Activated CD4-positive, alpha-beta memory T cell treated with anti-CD3 and anti-CD28 coated beads, Interleukin-2, amount 10 ng/mL, durations not matched to agents 7 days and 5 days (primary cell): Measurements from ENCODE around the gene DNAH11. TPM values are rescaled to one million over a fixed set of nuclear protein-coding genes. Genes with fewer than 3 reads are reported as not detected.

Experiments
- CTCF ChIA-PET: fragments of 350-600 bp; sonication (Branson Sonifier 250); formaldehyde crosslinking; loops from one replicate; lab custom pipeline; 2021; ENCODE audit warnings: antibody characterized with exemption, inconsistent platforms; lab: Charles Lee
- POLR2A ChIA-PET: fragments of 350-600 bp; sonication (Branson Sonifier 250); formaldehyde crosslinking; loops from one replicate; lab custom pipeline; 2021; ENCODE audit warnings: antibody characterized with exemption; lab: Charles Lee
- DNase-seq: peaks from one replicate; pipeline ENCODE4 v3.0.0-alpha.2; 2020
- H3K27ac Mint-ChIP-seq: one replicate; pipeline ENCODE4 v1.8.0; 2021; ENCODE audit warnings: mild to moderate bottlenecking, mixed read lengths
- H3K27me3 Mint-ChIP-seq: one replicate; pipeline ENCODE4 v1.8.0; 2021; ENCODE audit warnings: mixed read lengths
- H3K36me3 Mint-ChIP-seq: one replicate; pipeline ENCODE4 v1.8.0; 2021; ENCODE audit warnings: low read depth, mixed read lengths
- H3K4me1 Mint-ChIP-seq: one replicate; pipeline ENCODE4 v1.8.0; 2021; ENCODE audit warnings: mixed read lengths
- H3K4me3 Mint-ChIP-seq: one replicate; pipeline ENCODE4 v1.8.0; 2021; ENCODE audit warnings: mild to moderate bottlenecking, mixed read lengths
- H3K9me3 Mint-ChIP-seq: one replicate; pipeline ENCODE4 v1.8.0; 2021; ENCODE audit warnings: mixed read lengths
- total RNA-seq, 2 experiments: library from RNA; stranded (reverse); gene quantifications; one replicate each; pipeline ENCODE4 v1.2.3, GENCODE V29; 2021

The DNAH11 gene
- total RNA-seq, 2 experiments from 2014 or later, result 2.1 to 2.2 TPM

DNA sequence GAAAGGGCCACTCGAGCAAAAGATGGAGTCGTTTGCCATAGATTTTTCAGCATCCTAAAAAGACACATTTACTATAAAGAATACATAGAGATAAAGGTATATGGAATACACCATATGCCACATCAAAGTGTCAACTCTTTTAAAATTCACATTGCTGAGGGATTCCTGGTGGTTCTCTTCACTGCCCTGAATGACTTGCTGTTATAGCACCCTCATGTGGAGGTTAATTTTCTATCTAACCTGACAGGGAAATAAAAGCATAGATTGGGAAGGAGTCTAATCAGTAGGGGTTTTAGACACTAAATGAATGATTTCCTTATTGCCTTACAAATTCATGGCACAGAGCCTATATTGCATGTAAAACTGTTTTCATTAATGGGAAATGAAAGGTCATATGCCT lies 25.9 kb downstream of the DNAH11 start:
- CTCF ChIA-PET, result interaction anchor here (0.9 to 3.1 kb wide), 3 partner anchors 312 to 317 kb away, joined by 3 to 10 read pairs (median 7); no protein-coding TSS in a partner anchor
- Mint-ChIP-seq H3K27me3 (peaks cover 32% of the 10 kb centered on the region), H3K27ac (no peak overlapping the region), H3K4me1 (no peaks in the 10 kb centered on the region), H3K36me3 (no peaks in the 10 kb centered on the region), H3K9me3 (no peaks in the 10 kb centered on the region), H3K4me3 (no peak overlapping the region)
- POLR2A ChIA-PET, result no interaction called here
- DNase-seq, result no peak

DNA sequence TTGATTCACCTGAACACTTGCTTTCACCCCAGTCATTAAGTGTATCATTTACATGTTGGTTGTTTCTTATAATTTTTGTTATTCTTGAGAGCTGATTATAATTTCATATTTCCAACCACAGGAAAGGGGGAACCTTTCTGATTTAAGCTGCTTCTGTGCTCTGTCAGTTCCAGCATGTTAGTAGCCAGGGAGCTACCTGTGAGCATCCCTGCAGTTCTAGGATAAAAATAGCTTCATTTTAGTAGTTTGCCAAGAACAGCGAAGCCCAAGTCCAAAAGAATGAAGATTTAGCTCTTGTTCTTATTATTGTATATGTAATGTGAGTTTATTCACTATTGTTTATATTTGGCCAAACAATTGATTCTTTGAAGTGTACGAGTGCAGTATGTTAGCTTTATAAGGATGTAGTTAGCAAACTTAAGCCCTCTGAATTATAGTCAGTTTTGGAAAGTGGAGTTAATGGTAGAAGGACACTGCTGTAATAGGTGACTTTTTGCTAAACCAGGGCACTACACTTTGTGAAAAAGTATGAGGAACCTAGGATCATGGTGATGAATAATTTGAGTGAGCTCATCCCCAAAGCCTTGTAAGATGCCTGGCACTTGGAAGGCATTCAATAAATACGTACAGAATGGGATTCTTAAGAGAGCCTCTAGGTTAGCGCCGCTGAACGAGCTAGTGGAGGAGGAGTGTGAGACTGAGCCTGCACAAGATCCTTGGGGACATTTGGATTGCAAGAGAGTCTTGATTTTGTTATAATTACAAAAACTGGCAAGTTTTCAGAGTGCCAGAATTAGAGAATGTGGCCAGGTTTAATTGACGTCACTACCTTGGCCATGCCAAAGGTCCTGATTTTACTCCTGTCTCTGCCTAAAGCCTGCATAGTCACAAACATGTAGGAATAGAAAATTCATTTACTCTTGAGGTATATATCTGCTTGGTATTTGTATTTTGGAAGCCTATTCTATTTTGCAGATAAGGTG lies 29.8 kb downstream of the DNAH11 start:
- no peak for DNase-seq
- H3K27me3 Mint-ChIP-seq, result peaks cover 31% of the 10 kb centered on the region
- ChIA-PET POLR2A (no interaction called here), CTCF (interaction anchor here (2.2 kb wide), 1 partner anchor 319 kb away, joined by 6 read pairs; no protein-coding TSS in a partner anchor)
- H3K4me1 Mint-ChIP-seq, result no peaks in the 10 kb centered on the region
- no peak overlapping the region for H3K4me3 Mint-ChIP-seq
- no peaks in the 10 kb centered on the region for H3K9me3 Mint-ChIP-seq
- no peaks in the 10 kb centered on the region for H3K36me3 Mint-ChIP-seq
- no peak overlapping the region for H3K27ac Mint-ChIP-seq

DNA sequence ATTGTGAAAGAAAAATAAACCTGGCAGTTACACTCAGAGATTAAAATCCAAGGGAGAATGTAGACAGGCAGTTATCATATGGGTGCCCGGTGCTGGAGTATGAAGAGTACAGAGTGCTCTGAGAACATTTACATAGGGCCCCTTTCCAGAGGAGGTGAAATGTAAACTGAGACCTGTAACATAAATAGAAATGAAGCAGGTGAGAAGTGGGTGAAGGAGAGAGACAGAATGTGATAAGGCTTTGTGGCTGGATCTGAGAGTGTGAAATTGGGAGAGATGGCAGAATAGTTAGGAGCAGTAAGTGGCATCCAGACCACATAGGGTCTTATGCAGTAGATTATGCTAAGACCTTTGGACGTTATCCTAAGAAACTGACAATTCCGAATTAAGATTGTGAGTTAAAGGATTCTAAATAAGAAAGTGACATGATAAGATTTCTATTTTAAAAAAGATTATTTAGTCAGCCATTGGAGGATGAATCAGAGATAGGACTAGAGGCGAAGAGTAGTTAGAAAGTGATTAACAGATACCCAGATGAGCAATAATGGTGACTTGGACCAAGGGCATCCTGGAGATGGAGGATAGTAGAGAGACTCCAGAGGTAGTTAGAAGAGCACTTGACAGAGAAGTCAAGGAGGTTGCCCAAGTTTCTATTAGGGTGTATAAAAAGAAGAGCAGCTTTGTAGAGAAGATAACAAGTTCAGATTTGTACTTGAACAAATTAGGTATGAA lies 36.7 kb downstream of the DNAH11 start:
- peaks cover 11% of the 10 kb centered on the region for H3K27me3 Mint-ChIP-seq

DNA sequence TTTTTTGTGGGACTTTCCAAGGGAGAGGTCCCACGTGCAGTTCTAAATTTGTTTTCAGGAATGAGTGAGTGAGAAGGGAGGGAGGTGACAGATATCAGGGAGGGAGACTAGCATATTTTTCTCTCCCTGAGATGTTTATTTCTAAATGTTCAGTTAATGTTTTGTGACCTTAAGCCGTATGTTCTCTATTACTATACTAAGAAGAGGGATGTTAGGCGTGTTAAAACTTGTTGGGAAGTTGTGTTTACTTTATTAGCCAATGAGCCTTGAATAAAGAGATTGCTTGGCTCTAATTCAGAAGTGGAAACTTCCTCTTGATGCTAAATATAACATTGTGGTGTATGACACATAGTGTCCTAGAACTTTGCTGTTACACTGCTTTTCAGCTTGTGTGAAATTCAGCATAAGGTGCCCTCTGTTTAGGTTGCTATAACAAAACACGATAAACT lies 37.3 kb downstream of the DNAH11 start:
- Mint-ChIP-seq H3K36me3 (no peaks in the 10 kb centered on the region), H3K27ac (no peak overlapping the region), H3K4me3 (no peak overlapping the region), H3K4me1 (peaks cover 2% of the 10 kb centered on the region), H3K27me3 (peaks cover 12% of the 10 kb centered on the region), H3K9me3 (peaks cover 4% of the 10 kb centered on the region)
- no peak for DNase-seq
- ChIA-PET CTCF (no interaction called here), POLR2A (no interaction called here)

More for the DNA sequence above, 36.7 kb downstream of the DNAH11 start:
- ChIA-PET CTCF (no interaction called here), POLR2A (no interaction called here)
- Mint-ChIP-seq H3K9me3 (peaks cover 4% of the 10 kb centered on the region), H3K27ac (no peak overlapping the region), H3K36me3 (no peaks in the 10 kb centered on the region), H3K4me3 (no peak overlapping the region), H3K4me1 (peaks cover 2% of the 10 kb centered on the region)
- no peak for DNase-seq

DNA sequence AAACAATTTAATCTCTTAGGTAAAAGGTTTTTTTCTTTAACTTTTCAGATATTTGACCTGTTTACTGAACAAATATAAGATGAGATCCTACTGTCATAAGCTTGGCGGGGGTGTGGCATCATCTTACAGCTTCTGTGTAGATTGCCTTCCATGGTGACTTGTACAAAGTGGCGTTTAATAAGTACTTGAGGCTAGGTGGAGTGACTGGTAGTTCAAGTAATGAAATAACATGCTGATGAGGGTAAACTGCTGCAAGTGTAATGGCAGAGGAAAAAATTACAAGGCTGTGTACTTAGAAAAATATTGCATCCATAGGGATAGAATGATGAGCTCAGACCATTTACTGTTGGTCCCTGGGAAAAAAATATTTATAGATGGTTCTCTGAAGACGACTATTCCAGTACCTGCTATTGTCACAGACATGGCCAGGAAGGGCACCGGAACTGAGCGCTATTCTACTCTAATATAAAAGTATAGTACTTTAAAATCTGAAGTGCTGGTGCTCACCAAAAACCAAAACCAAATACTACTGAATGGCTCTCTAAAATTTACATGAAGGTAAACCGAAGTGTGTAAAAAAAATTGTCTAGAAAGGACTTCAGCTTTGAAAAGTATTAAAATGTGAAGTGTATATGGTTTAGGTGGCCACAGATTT lies 42.4 kb downstream of the DNAH11 start:
- Mint-ChIP-seq H3K36me3 (no peaks in the 10 kb centered on the region), H3K4me1 (peaks cover 2% of the 10 kb centered on the region), H3K27me3 (peaks cover 6% of the 10 kb centered on the region), H3K27ac (no peak overlapping the region), H3K9me3 (peaks cover 4% of the 10 kb centered on the region), H3K4me3 (no peak overlapping the region)
- POLR2A ChIA-PET, result no interaction called here
- CTCF ChIA-PET, result no interaction called here
- DNase-seq, result no peak

DNA sequence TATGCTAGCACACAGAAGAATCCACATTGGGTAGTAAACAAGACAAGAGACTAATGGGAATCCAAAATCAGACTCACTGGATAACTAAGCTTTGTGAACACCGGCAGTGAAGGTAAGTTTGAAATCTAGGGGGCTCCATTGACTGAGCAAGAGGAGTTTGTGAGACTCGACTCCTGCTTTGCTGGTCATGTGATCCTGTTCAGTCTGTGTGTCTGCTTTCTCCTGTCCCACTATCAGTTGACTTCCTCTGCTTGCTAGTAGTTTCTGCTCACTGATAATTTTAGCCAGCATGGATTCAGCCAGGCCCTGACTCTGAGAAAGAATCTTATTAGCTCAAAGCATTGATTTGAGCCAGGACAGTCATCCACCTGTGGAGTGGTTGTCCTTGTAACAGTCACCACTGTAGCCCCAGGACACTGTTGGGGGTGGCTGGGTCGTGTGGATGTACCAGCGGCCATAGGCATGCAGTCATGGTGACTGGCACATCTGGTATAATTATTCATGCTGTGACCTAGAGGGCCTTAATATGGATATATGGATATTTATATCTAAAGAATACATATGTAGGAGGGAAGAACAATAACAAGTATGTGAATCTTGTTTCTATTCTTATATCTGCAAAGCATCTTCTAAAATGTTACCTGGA lies 44.4 kb downstream of the DNAH11 start:
- peaks cover 2% of the 10 kb centered on the region for H3K4me1 Mint-ChIP-seq
- H3K9me3 Mint-ChIP-seq, result peaks cover 4% of the 10 kb centered on the region
- no peak overlapping the region for H3K27ac Mint-ChIP-seq
- POLR2A ChIA-PET, result no interaction called here
- H3K4me3 Mint-ChIP-seq, result no peak overlapping the region
- no peak for DNase-seq
- CTCF ChIA-PET, result no interaction called here
- peaks cover 4% of the 10 kb centered on the region for H3K27me3 Mint-ChIP-seq
- H3K36me3 Mint-ChIP-seq, result no peaks in the 10 kb centered on the region

DNA sequence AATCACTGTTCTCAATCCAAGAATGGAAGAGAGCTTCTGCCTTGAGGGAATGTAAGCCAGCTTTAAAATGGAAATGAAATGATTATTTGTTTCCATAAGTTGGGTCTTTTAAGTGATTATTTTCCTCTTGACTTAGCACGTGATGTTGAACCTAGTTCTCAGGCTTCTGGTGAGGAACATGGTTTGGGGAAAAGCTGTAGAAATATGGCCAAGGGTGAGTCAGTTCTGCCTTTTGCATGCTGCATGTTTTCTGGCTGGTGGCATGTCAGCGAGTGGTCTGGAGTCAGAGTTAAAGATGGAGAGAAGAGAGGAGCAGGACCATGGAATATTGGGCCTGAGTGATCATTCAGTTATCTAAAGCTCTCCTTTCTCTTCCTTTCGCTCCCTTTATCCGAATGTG lies 54.0 kb downstream of the DNAH11 start:
- CTCF ChIA-PET, result no interaction called here
- no peaks in the 10 kb centered on the region for H3K4me1 Mint-ChIP-seq

DNA sequence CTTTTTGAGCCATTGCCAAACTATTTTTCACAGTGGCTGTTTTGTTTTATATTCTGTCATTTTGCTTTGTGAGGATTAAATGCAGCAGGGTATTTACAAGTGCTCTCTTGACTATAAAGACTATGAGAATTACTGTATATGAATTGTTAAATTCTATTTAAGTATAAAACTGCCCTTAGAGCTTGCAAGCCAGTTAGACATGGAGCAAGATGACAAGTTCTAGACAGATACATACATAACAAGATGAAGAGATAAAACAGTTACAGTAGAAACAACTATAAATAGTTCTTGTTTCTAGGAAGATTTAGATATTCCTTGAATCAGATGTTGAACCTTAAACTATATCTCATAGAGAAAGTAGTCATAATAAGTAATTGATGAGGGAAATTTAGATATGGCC lies 60.6 kb downstream of the DNAH11 start:
- Mint-ChIP-seq H3K27me3 (peaks cover 6% of the 10 kb centered on the region), H3K4me1 (peaks cover 12% of the 10 kb centered on the region), H3K36me3 (no peaks in the 10 kb centered on the region), H3K27ac (no peak overlapping the region), H3K4me3 (no peak overlapping the region), H3K9me3 (no peaks in the 10 kb centered on the region)
- ChIA-PET CTCF (no interaction called here), POLR2A (no interaction called here)
- DNase-seq, result no peak

More for the DNA sequence above, 54.0 kb downstream of the DNAH11 start:
- POLR2A ChIA-PET, result no interaction called here
- Mint-ChIP-seq H3K4me3 (no peak overlapping the region), H3K9me3 (no peaks in the 10 kb centered on the region), H3K27ac (no peak overlapping the region), H3K27me3 (no peaks in the 10 kb centered on the region), H3K36me3 (no peaks in the 10 kb centered on the region)
- no peak for DNase-seq

DNA sequence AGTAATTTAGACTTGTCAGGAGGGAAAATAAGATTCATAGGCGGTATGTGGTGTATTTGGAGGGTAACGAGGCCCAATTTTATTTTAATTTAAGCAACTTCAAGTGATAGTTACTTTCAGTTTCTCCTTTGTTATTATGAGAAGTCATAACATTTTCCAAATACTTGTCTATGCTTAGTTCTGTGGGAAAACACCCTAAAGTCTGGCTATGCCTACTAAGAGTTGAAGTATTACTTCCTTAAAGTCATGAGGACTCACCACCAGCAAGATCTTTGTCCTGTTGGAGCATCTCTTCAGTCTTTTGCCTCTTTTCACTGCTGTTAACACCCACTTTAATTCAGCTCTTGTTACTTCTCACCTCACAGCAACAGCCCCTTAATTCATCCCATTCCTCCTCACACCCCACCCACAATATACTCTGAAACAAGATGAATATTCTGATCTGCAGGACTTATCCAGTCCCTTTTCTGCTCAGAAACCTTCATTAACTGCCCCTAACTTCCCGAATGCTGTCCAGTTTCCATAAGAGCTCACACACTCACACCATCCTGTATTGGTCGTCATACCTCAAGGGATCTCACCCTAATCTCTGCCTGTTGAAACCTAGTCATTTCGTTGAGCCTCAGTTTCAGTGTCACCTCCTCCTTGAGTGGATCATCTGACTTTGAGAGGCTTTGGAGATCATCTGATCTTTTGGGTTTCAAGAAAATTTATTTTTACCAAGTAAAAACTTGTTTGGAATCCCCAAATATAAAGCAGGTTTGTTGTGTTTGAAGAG lies 61.3 kb downstream of the DNAH11 start:
- Mint-ChIP-seq H3K4me3 (no peak overlapping the region), H3K27me3 (peaks cover 6% of the 10 kb centered on the region), H3K9me3 (no peaks in the 10 kb centered on the region), H3K4me1 (peaks cover 12% of the 10 kb centered on the region), H3K36me3 (no peaks in the 10 kb centered on the region), H3K27ac (no peak overlapping the region)
- ChIA-PET POLR2A (no interaction called here), CTCF (no interaction called here)
- no peak for DNase-seq

DNA sequence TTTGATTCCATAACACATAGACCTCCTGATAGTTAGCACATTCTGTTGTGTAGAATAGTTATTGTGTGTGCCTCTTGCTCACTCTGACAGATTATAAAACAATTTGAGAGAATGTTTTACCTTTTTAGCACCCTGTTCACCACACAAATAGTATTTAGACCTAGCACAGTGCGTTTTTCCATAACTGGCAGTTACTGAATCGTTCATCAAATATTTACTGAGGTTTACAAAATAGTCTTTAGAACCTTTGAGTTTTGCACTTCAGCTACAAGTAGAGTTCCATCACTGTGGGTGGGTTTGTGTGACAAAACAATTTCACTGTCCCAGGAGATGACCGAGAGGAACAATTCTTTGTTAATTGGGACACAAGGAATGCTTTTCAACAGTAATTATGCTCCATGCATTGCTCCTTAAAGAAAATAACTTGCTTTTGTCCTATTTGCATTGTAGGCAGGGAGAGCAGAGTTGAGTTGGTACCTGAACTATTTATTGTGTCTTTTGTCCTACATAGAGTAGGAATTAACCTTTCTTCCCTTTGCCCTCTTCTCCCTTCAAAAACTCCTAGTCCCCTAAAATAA lies 62.3 kb downstream of the DNAH11 start:
- Mint-ChIP-seq H3K27ac (no peak overlapping the region), H3K4me3 (no peak overlapping the region), H3K9me3 (no peaks in the 10 kb centered on the region), H3K27me3 (peaks cover 10% of the 10 kb centered on the region), H3K36me3 (no peaks in the 10 kb centered on the region), H3K4me1 (peaks cover 12% of the 10 kb centered on the region)
- DNase-seq, result no peak
- ChIA-PET POLR2A (no interaction called here), CTCF (no interaction called here)

DNA sequence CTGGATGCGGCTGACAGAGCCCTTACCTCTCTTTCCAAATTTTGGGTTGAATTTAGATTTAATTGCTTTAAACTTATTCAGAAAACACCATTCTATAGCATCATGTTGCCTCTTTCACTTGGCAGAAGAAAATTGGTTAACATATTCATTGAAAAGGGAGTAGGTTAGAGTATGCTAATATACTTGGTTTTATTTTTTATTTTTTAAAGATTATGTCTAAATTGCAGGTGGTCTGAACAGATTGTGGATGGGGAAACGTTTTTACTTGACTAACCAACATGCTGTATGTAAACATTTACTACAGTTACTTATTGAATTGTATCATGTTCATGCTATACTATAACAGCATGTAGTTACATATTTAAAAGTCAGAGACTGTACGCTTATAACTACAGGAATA lies 65.6 kb downstream of the DNAH11 start:
- H3K4me3 Mint-ChIP-seq, result no peak overlapping the region
- DNase-seq, result no peak
- peaks cover 10% of the 10 kb centered on the region for H3K27me3 Mint-ChIP-seq
- no peaks in the 10 kb centered on the region for H3K36me3 Mint-ChIP-seq
- H3K9me3 Mint-ChIP-seq, result no peaks in the 10 kb centered on the region
- CTCF ChIA-PET, result no interaction called here
- H3K27ac Mint-ChIP-seq, result no peak overlapping the region
- POLR2A ChIA-PET, result no interaction called here
- H3K4me1 Mint-ChIP-seq, result peaks cover 10% of the 10 kb centered on the region

DNA sequence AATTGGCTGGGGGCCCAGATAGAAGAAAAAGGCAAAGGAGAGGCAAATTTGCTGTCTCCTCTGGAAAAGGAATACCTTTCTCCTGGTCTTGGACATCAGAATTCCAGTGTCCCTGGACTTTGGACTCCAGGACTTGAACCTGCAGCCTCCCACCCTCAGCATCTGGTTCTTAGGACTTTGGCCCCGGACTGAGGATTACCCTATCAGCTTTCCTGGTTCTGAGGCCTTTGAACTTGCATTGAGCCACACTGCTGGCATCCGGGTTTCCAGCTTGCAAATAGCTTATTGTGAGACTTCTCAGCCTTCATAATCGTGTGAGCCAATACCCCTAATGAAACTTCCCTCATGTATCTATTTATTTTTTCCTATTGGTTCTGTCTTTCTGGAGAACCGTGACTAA lies 68.3 kb downstream of the DNAH11 start:
- Mint-ChIP-seq H3K4me3 (no peak overlapping the region), H3K36me3 (no peaks in the 10 kb centered on the region), H3K27me3 (peaks cover 6% of the 10 kb centered on the region), H3K4me1 (no peaks in the 10 kb centered on the region), H3K27ac (no peak overlapping the region), H3K9me3 (no peaks in the 10 kb centered on the region)
- DNase-seq, result no peak
- POLR2A ChIA-PET, result no interaction called here
- CTCF ChIA-PET, result interaction anchor here (0.7 kb wide), 1 partner anchor 43 kb away, joined by 3 read pairs; no protein-coding TSS in a partner anchor
